Superior temporal gyrus (tissue), 1 donor: ENCODE results near the gene SRSF6.
"Not testable (repeated sequence)": the region's sequence is repeated elsewhere in the genome, so short reads cannot be mapped to it uniquely, and the experiment has no call there.

Experiments
- DNase-seq: peaks from one replicate; pipeline ENCODE4 v3.0.0-alpha.2; 2016; ENCODE audit errors: extremely low spot score

The SRSF6 gene

GRCh38 chr20:43473381-43473704 lies 15.6 kb downstream of the SRSF6 start:
- no peak for DNase-seq

- no peak for DNase-seq
These were observed 19.5 kb downstream of the SRSF6 start for GRCh38 chr20:43477193-43477592.

GRCh38 chr20:43477619-43478018 lies 19.9 kb downstream of the SRSF6 start:
- no peak for DNase-seq

- DNase-seq = no peak
These were observed 32.3 kb downstream of the SRSF6 start for GRCh38 chr20:43490038-43490437.

- no peak for DNase-seq
These were observed 34.4 kb downstream of the SRSF6 start for GRCh38 chr20:43492101-43492500.

- DNase-seq = no peak
These were observed 37.7 kb downstream of the SRSF6 start for GRCh38 chr20:43495388-43495787.

- DNase-seq = not testable (repeated sequence)
These were observed 44.3 kb downstream of the SRSF6 start for GRCh38 chr20:43502021-43502420.

GRCh38 chr20:43506238-43506637 lies 48.5 kb downstream of the SRSF6 start:
- no peak for DNase-seq

- no peak for DNase-seq
These were observed 49.7 kb downstream of the SRSF6 start, which contains the start of gene L3MBTL1 for GRCh38 chr20:43507150-43508080. TSS of gene L3MBTL1 (plus strand) at chr20:43507697. CDS start at chr20:43513504, 5,807 bp downstream.

- no peak for DNase-seq
These were observed 50.4 kb downstream of the SRSF6 start for GRCh38 chr20:43508106-43508505.

- DNase-seq = no peak
These were observed 50.9 kb downstream of the SRSF6 start for GRCh38 chr20:43508604-43509040.

- DNase-seq = no peak
These were observed 54.2 kb downstream of the SRSF6 start for GRCh38 chr20:43511879-43512278.

GRCh38 chr20:43513372-43513930 lies 55.8 kb downstream of the SRSF6 start:
- DNase-seq = no peak
